Neural cell (in vitro differentiated cells): Measurements from ENCODE around the gene RNF17. TPM values are rescaled to one million over a fixed set of nuclear protein-coding genes. Genes with fewer than 3 reads are reported as not detected.

Experiments
- H2AFZ ChIP-seq: fragments of 200-600, 300-800 bp; sonication (generic), shearing (Covaris generic); 2 replicates; pipeline ENCODE4 v1.6.0; 2014; ENCODE audit warnings: low read depth, mild to moderate bottlenecking, antibody characterized with exemption, low read length, moderate library complexity
- H3F3A ChIP-seq: fragments of 200-600 bp; shearing (Covaris generic); 2 replicates; pipeline ENCODE4 v1.6.1; 2016; ENCODE audit warnings: mild to moderate bottlenecking, moderate library complexity, mixed read lengths, antibody characterized with exemption, low read length; ENCODE audit not compliant: insufficient read depth, poor library complexity, severe bottlenecking
- H3K27ac ChIP-seq: fragments of 200-600, 300-800 bp; sonication (generic), shearing (Covaris generic); 2 replicates; pipeline ENCODE4 v1.5.1; 2014; ENCODE audit warnings: mild to moderate bottlenecking, low read length, moderate library complexity
- H3K27me3 ChIP-seq: fragments of 300-800, 200-600 bp; sonication (generic), shearing (Covaris generic); 2 replicates; pipeline ENCODE4 v1.6.0; 2014; ENCODE audit warnings: mild to moderate bottlenecking, low read depth, low read length, moderate library complexity; ENCODE audit not compliant: insufficient read depth
- H3K36me3 ChIP-seq: fragments of 300-800, 200-600 bp; sonication (generic), shearing (Covaris generic); 2 replicates; pipeline ENCODE4 v1.5.1; 2014; ENCODE audit warnings: mild to moderate bottlenecking, antibody characterized with exemption, low read length, moderate library complexity; ENCODE audit not compliant: insufficient read depth
- H3K4me2 ChIP-seq: fragments of 300-800, 200-600 bp; sonication (generic), shearing (Covaris generic); 2 replicates; pipeline ENCODE4 v1.6.0; 2014; ENCODE audit warnings: mild to moderate bottlenecking, low read length
- H3K4me3 ChIP-seq: fragments of 300-800, 200-600 bp; sonication (generic), shearing (Covaris generic); 2 replicates; pipeline ENCODE4 v1.5.1; 2014; ENCODE audit warnings: mild to moderate bottlenecking, low read length, moderate library complexity
- H3K79me2 ChIP-seq: fragments of 200-600 bp; shearing (Covaris generic); replicated peaks from 2 replicates; pipeline ENCODE4 v1.6.0; 2014; ENCODE audit warnings: mild to moderate bottlenecking, low read length, moderate library complexity; ENCODE audit not compliant: insufficient read depth
- H3K9ac ChIP-seq: fragments of 300-800, 200-600 bp; sonication (generic), shearing (Covaris generic); 2 replicates; pipeline ENCODE4 v1.6.1; 2016; ENCODE audit warnings: mild to moderate bottlenecking, low read length, mixed read lengths
- H3K9me2 ChIP-seq: fragments of 200-600 bp; shearing (Covaris generic); 2 replicates; pipeline ENCODE4 v1.6.1; 2016; ENCODE audit warnings: mild to moderate bottlenecking, low read length, mixed read lengths; ENCODE audit not compliant: insufficient read depth
- H3K9me3 ChIP-seq: fragments of 200-600, 300-800 bp; sonication (generic), shearing (Covaris generic); 2 replicates; pipeline ENCODE4 v1.6.1; 2016; ENCODE audit warnings: mild to moderate bottlenecking, mixed run types, low read length, moderate library complexity, mixed read lengths
- H4K20me1 ChIP-seq: fragments of 200-600 bp; shearing (Covaris generic); 2 replicates; pipeline ENCODE4 v1.6.1; 2016; ENCODE audit warnings: mild to moderate bottlenecking, mixed run types; ENCODE audit not compliant: insufficient read depth
- EP300 ChIP-seq: fragments of 450-650 bp; conservative IDR thresholded peaks from 2 replicates; pipeline ENCODE4 v1.6.1; 2014; ENCODE audit warnings: antibody characterized with exemption, mild to moderate bottlenecking, moderate library complexity; ENCODE audit not compliant: poor library complexity, severe bottlenecking
- EZH2 ChIP-seq: fragments of 200-600, 300-800 bp; shearing (Covaris generic), sonication (generic); IDR thresholded peaks from 2 replicates; pipeline ENCODE4 v1.6.1; 2014; ENCODE audit warnings: antibody characterized with exemption, low read length, borderline replicate concordance, mild to moderate bottlenecking; ENCODE audit not compliant: insufficient read depth, poor library complexity, severe bottlenecking
- MXI1 ChIP-seq: fragments of 450-650 bp; conservative IDR thresholded peaks from 2 replicates; pipeline ENCODE4 v1.6.1; 2014; ENCODE audit warnings: antibody characterized with exemption, mild to moderate bottlenecking; ENCODE audit not compliant: poor library complexity, severe bottlenecking
- POLR2AphosphoS5 ChIP-seq: IDR thresholded peaks from 2 replicates; pipeline ENCODE4 v1.6.1; 2012
- RAD21 ChIP-seq: fragments of 450-650 bp; conservative IDR thresholded peaks from 2 replicates; pipeline ENCODE4 v1.6.1; 2014; ENCODE audit warnings: antibody characterized with exemption, mild to moderate bottlenecking, moderate library complexity
- SMC3 ChIP-seq: fragments of 450-650 bp; conservative IDR thresholded peaks from 2 replicates; pipeline ENCODE4 v1.6.1; 2014; ENCODE audit warnings: antibody characterized with exemption, mild to moderate bottlenecking, moderate library complexity; ENCODE audit not compliant: poor library complexity
- TAF1 ChIP-seq: IDR thresholded peaks from 2 replicates; pipeline ENCODE4 v1.6.1; 2012; ENCODE audit warnings: low read depth
- polyA plus RNA-seq: library from polyadenylated mRNA; depleted of rRNA; stranded (reverse); fragments of >200 nt; gene quantifications from 2 replicates; pipeline ENCODE4 v1.2.3, GENCODE V29; 2014
- TF ChIP-seq, protein P1 (sequence below): IDR thresholded peaks from 2 replicates; pipeline ENCODE4 v1.6.1; 2012; ENCODE audit warnings: borderline replicate concordance
- TF ChIP-seq, protein P2 (sequence below): fragments of 450-650 bp; IDR thresholded peaks from 2 replicates; pipeline ENCODE4 v1.5.1; 2014; ENCODE audit warnings: antibody characterized with exemption, mild to moderate bottlenecking, moderate library complexity; ENCODE audit not compliant: poor library complexity, severe bottlenecking

Gene RNF17
- polyA plus RNA-seq, 1 donor from 2014 or later: not detected

DNA sequence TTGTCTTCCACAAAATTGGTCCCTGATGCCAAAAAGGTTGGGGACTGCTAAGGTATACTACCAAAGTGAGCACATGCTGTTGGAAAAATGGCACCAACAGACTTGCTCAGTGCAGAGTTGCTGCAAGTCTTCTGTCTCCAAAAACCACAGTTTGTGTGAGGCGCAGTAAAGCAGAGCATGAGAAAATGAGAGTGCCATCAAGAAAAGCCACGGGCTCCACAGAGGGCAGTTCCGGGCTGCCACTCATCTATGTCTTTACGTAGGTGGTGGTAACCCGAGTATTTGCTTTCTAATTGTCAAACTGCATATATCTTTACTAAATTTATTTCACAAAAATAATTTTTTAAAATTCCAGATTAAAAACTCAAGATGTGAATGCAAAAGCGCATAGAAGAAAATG lies 123.8 kb downstream of the RNF17 start:
- H3K9me3 ChIP-seq: no peaks in the 10 kb centered on the region
- H3F3A ChIP-seq: no peaks in the 10 kb centered on the region
- no peak overlapping the region for H3K9ac ChIP-seq
- H3K4me2 ChIP-seq: no peak overlapping the region
- TF ChIP-seq TAF1 (no peak), POLR2AphosphoS5 (no peak), RAD21 (no peak), SMC3 (no peak), EP300 (no peak), MXI1 (no peak), EZH2 (no peak)
- TF ChIP-seq, protein P1, sequence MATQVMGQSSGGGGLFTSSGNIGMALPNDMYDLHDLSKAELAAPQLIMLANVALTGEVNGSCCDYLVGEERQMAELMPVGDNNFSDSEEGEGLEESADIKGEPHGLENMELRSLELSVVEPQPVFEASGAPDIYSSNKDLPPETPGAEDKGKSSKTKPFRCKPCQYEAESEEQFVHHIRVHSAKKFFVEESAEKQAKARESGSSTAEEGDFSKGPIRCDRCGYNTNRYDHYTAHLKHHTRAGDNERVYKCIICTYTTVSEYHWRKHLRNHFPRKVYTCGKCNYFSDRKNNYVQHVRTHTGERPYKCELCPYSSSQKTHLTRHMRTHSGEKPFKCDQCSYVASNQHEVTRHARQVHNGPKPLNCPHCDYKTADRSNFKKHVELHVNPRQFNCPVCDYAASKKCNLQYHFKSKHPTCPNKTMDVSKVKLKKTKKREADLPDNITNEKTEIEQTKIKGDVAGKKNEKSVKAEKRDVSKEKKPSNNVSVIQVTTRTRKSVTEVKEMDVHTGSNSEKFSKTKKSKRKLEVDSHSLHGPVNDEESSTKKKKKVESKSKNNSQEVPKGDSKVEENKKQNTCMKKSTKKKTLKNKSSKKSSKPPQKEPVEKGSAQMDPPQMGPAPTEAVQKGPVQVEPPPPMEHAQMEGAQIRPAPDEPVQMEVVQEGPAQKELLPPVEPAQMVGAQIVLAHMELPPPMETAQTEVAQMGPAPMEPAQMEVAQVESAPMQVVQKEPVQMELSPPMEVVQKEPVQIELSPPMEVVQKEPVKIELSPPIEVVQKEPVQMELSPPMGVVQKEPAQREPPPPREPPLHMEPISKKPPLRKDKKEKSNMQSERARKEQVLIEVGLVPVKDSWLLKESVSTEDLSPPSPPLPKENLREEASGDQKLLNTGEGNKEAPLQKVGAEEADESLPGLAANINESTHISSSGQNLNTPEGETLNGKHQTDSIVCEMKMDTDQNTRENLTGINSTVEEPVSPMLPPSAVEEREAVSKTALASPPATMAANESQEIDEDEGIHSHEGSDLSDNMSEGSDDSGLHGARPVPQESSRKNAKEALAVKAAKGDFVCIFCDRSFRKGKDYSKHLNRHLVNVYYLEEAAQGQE: no peak
- TF ChIP-seq, protein P2, sequence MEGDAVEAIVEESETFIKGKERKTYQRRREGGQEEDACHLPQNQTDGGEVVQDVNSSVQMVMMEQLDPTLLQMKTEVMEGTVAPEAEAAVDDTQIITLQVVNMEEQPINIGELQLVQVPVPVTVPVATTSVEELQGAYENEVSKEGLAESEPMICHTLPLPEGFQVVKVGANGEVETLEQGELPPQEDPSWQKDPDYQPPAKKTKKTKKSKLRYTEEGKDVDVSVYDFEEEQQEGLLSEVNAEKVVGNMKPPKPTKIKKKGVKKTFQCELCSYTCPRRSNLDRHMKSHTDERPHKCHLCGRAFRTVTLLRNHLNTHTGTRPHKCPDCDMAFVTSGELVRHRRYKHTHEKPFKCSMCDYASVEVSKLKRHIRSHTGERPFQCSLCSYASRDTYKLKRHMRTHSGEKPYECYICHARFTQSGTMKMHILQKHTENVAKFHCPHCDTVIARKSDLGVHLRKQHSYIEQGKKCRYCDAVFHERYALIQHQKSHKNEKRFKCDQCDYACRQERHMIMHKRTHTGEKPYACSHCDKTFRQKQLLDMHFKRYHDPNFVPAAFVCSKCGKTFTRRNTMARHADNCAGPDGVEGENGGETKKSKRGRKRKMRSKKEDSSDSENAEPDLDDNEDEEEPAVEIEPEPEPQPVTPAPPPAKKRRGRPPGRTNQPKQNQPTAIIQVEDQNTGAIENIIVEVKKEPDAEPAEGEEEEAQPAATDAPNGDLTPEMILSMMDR: no peak
- H2AFZ ChIP-seq: no peak overlapping the region
- no peaks in the 10 kb centered on the region for H3K79me2 ChIP-seq
- H4K20me1 ChIP-seq: no peaks in the 10 kb centered on the region
- H3K36me3 ChIP-seq: no peaks in the 10 kb centered on the region
- H3K27me3 ChIP-seq: no peaks in the 10 kb centered on the region
- H3K9me2 ChIP-seq: no peaks in the 10 kb centered on the region
- H3K27ac ChIP-seq: no peak overlapping the region
- no peak overlapping the region for H3K4me3 ChIP-seq

DNA sequence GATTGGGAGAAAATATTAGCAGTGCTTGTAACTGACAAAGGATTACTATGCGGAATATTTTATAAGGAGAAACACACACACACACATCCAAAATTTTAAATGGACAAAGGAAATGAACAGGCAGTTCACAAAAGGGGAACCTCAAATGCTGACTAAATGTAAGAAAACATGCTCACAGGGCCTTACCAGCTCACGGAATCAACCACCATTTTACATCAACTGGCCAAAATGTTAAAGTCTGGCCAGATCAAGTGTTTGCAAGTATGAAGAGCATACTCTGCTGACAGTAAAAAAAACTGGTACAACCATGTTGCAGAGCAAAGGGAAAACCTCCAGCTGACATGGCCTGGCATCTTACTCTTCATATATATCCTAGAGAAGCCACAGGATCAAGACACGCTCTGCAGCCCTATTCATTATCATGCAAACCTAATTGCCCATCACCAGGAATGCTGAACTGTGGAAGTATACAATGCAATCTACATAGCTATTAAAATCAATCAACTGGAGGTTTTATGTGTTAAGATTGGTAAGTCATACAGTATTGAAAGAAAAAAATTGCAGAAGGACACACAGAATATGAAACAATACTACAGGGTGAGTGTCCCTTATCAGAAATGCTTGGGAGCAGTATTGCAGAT lies 124.4 kb downstream of the RNF17 start:
- Histone ChIP-seq H3F3A (no peaks in the 10 kb centered on the region), H3K27me3 (no peaks in the 10 kb centered on the region), H3K27ac (no peak overlapping the region), H3K9ac (no peak overlapping the region), H3K36me3 (no peaks in the 10 kb centered on the region), H3K79me2 (no peaks in the 10 kb centered on the region), H3K4me2 (no peak overlapping the region), H2AFZ (no peak overlapping the region), H3K9me3 (no peaks in the 10 kb centered on the region), H3K4me3 (no peak overlapping the region), H3K9me2 (no peaks in the 10 kb centered on the region), H4K20me1 (no peaks in the 10 kb centered on the region)
- TF ChIP-seq POLR2AphosphoS5: no peak
- no peak for TF ChIP-seq EP300
- TF ChIP-seq, protein P2: no peak
- no peak for TF ChIP-seq MXI1
- TF ChIP-seq EZH2: no peak
- TF ChIP-seq, protein P1: no peak
- no peak for TF ChIP-seq RAD21
- TF ChIP-seq TAF1: no peak
- no peak for TF ChIP-seq SMC3
